Posterior vena cava (tissue), 2 donors: ENCODE measurements around the gene GRIK3. TPM values are rescaled to one million over a fixed set of nuclear protein-coding genes. Genes with fewer than 3 reads are reported as not detected.

Experiments used
- DNase-seq: peaks from one replicate; pipeline ENCODE4 v3.0.0-alpha.2; 2020; ENCODE audit warnings: low spot score
- intact Hi-C, 2 donors: fragments of 100-400 bp; cut with DNase I; formaldehyde crosslinking; loops; one replicate each; pipeline versions ENCODE4 v1.14.1 to v1.14.2; 2022 to 2023
- total RNA-seq, 2 donors: library from RNA; stranded (reverse); fragmentation: NEBNext Ultra II Directional; extraction: Animal tissue kit (Norgen Biotek cat#: 25700); gene quantifications; one replicate each; pipeline ENCODE4 v1.2.1, GENCODE V29; 2021
- donor health status: DM: yes; HTN: yes; CAD: no.
- donor health status: DM: yes; HTN: yes; CAD: no.

The GRIK3 gene
- total RNA-seq, 2 donors from 2014 or later: 0.23 to 0.33 TPM

DNA sequence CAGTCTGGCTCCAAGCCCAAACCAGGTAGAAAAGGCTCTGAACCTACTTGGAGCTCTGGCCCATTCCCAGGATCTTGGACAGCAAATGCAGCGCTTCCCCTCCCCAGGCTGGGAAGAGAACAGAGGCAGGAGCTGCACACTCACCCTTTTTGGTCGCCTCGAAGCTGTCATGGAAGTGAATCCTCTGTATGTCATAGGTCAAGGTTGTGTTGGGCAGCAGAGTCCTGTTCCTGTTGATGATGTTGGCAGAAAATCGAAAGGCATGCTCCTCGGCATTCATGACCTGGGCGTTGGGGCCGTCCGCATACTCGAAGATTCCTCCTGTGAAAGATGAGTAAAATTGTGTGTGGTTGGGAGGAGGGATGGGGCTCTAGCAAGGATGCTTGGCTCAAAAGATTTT lies 143.5 kb downstream of the GRIK3 start:
- DNase-seq: peak; percentile 30
- intact Hi-C loops: no loop called here

DNA sequence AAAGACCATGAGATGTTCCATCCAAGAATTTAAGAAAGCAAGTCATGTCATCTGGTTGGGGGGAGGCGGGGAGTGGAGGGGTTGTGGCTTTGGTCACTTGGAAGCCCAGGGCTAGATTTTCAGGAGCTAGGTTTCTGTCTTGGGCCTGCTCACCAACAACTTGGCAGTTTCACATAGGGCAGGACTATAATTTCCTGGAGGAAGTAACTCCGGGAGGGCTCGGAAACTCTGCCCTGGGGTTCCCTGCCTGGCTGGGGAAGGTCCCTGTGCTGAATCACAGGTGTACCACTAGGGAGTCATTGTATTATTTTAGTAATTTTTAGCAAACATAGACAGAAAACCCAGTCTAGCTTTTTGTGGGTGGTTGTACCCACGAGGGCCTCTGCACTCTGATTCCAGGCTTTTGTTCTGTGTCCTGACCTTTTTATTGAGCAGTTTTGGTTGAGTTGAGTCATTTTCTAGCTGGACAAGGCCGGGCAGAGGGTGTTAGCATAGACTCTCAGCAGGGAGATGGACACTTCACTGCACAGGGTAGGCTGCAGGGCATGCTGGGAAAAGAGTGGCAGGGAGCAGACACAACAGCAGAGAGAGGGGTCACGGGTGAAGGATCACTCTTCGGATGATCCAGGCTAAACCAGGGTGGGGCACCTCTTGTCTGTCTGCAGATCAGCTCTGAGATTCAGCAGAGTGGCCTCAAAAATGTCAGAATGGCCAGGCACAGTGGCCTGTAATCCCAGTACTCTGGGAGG lies 144.7 kb downstream of the GRIK3 start:
- peak; percentile 12 for DNase-seq
- intact Hi-C loops: no loop called here

GRCh38 chr1:36888811-36889477 lies 145.4 kb downstream of the GRIK3 start:
- intact Hi-C loops: no loop called here

GRCh38 chr1:36885540-36886357 lies 148.6 kb downstream of the GRIK3 start:
- intact Hi-C loops: no loop called here
- DNase-seq: peak; percentile 35

More at GRCh38 chr1:36888811-36889477, 145.4 kb downstream of the GRIK3 start:
- DNase-seq: no peak

DNA sequence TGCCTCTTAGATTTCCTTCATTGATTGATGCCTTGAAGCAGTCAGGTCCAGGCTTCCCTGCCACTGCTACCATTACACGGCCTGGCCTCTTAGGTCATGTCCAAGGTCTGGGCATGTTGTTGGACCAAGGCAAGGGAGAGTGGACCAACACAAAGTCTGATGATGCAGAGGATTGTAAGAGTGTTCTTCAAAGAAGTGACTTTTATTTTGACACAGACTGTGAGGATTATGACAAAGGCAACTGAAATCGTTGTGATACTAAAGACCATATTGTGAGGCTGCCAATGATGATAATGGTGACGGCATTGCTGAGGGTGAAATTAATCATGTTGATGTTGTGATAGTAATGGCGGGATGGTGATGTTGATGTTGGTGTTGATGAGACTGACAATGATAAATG lies 149.5 kb downstream of the GRIK3 start:
- no peak for DNase-seq

GRCh38 chr1:36884029-36884701 lies 150.2 kb downstream of the GRIK3 start:
- intact Hi-C loops: no loop called here
- peak; percentile 38 for DNase-seq

More for the DNA sequence above, 149.5 kb downstream of the GRIK3 start:
- intact Hi-C loops: no loop called here

DNA sequence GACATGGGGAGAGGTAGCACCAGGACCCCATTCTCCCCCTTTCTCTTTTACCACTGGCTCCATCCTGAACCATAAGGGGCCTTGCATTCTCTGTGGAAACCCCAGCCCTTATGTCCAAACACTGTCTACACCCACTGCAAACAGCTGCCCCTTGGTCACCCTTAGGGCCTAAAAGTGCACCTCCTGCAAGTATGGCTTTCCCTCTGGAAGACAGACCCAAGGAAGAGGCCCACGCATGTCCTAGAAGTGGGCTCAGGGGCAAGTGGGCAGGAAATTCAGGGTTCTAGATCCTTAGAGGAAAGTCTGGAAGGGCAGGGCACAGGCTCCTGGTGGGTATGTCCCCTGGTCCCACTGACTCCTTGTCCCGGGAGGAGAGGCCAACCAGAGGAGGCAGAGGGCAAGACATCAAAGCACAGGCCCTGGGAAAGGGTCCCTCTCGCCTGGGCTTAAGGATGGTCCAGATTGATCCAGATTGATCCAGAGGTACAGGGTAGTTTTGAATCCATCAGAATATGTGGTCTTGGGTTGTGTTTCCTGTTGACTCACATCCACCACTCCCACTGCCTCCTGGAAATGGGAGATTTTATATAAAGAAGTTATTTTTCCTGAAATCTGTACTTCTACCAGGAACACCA lies 150.9 kb downstream of the GRIK3 start:
- peak; percentile 42 for DNase-seq
- intact Hi-C loops: no loop called here

DNA sequence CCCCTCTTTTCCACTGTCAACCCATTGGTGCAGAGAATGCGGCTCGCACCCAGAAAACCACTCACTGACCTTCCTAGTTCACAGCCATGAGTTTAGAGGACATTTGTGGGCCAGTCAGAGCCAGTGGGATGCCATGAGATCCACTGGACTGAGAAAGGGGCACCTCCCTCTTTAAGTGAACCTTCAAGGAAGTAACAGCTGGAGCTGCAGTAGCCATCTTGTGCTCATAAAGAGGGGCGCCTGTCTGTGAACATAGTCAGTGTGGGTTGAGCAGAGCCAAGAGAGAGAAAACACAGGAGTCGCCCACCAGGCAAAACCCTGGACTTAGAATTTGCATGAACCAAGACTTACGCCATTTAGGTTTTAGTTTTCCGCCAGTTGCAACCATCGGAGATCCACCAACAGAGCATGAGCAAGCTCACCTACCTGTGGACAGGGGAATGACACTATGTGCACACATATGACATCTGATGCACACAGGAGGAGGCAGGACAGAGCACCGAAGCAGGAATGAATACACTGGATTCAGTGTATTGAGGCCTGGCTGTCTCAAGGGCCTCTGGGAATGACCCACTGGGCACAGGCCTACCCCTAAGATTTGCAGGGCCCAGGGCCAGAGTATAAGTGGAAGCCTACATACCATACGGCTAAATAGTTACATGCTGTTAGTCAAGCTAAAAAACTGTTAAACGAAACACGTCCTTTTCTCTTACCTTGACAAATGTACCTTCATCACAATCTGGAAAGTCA lies 151.6 kb downstream of the GRIK3 start:
- DNase-seq: no peak

DNA sequence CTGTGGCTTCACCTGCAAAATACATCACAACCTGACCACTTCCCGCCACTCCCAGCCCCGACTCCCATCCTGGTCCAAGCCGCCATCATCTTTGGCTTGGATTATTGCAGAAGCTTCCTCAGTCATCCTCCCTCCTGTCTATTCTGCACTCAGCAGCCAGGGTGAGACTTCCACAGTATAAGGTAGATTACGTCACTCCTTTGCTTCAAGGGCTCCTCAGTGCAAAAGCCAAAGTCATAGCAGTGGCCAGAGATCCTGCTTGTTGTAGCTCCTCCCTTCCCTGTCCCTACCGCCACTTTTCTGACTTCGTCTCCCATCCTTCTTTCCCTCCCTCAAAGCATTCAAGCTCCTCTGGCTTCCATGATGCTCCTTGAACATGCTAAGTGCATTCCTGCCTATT lies 152.8 kb downstream of the GRIK3 start:
- intact Hi-C loops: no loop called here
- DNase-seq: no peak

More for the DNA sequence above, 151.6 kb downstream of the GRIK3 start:
- intact Hi-C loops: no loop called here

GRCh38 chr1:36881068-36881405 lies 153.3 kb downstream of the GRIK3 start:
- DNase-seq: peak; percentile 32
- intact Hi-C loops: no loop called here

DNA sequence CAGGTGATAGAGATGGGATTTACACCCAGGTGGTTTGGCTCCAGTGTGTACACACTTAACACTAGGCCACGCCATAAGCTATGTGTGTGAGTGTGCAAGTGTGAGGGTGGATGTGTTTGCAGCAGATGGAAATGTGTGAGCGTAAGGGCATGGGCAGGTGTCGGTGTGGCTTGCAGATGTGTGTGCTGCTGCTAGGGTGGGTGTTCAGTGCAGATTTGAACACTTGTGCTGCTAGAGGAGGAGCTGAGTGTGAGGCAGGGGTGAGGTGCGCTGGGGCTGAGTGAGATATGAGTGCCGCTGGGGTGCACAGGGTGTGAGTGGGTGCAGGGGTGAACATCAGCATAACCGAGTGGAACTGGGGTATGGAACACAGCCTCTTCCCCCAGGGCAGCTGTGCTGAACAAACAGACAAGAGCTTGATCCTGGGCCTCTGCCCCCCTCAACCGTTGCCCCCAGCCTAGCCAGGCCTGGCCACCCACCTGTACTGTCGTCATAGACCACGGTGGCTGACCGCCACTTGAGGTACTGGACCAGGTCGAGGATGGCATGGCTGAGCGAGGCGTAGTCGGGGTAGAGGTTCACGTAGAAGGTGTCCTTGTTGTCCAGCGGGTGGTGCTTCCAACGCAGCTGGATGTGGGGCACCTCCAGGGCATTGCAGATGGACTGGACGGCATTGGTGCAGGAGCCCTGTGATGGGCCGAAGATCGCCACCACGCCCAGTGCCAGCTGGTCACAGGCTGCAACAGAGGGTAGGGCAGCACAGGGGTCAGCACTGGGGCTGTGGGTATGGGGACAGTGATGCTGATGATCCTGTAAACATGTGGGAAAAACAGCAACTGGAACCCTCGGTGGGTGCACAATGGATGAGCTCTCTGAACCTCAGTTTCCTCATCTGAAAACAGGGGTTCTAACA lies 153.9 kb downstream of the GRIK3 start:
- intact Hi-C loops: no loop called here
- DNase-seq: peak; percentile 74

GRCh38 chr1:36879613-36880012 lies 154.7 kb downstream of the GRIK3 start:
- intact Hi-C loops: no loop called here
- DNase-seq: peak; percentile 34

- peak; percentile 12 for DNase-seq
- intact Hi-C loops: no loop called here
These were observed 157.3 kb downstream of the GRIK3 start for GRCh38 chr1:36876990-36877389.

DNA sequence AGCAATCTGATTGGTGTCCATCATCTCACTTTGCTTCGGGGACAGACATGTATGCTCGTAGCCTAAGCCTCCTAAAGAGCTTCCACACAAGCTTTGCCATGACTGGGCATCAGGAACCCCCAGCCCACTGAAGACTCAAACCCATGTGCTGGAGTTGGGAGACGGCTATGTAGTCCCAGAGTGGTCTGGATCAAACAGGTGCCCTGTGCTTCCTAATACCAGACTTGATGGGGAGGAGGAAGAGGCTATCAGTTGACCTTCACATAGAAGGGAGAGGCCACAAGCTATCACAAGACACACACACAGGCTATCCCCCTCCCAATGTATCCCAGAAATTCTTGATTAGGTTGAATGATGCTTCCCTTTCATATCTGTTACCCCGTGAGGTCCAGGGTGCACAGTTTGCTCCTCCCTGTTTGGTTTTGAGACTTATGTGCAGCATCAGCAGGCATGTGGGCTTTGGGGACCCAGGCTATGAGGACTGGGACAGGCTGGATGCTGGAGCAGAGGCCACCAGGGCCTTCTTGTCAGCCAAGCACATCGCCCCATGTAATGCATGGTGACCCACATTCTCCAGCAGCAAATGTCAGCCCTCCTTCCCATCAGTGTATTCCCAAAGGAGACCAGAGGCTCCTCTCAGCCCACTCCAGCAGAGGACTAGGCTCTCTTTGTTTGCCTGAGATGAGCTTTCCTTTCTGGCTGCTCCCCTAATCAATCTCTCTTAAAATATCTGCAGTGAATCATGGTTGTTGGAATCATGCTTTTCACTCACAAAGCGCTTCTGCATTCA lies 159.8 kb downstream of the GRIK3 start:
- peak; percentile 62 for DNase-seq
- intact Hi-C loops: no loop called here

DNA sequence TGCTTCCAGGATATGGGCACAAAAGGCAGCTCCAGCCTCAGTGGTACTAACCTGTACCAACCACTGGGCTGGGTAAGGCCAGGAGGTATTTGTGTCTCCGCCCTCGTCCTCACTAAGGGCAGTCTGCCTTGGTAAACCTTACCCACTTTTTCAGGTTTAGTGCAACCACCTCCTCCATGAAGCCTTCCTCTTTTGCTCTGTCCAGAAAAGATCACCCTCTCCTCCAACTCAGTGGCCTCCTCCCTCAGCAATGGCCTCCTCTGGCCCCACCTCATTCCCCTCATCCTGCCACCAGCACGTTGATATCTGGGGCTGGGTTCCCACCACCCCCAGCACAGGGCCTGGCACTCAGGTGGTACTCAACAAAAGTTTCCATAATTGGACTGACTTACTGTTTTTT lies 161.5 kb downstream of the GRIK3 start:
- intact Hi-C loops: no loop called here
- DNase-seq: peak; percentile 34

GRCh38 chr1:36872126-36872754 lies 162.1 kb downstream of the GRIK3 start:
- intact Hi-C loops: no loop called here
- peak; percentile 70 for DNase-seq
